Astrocyte (in vitro differentiated cells and primary cell): Measurements from ENCODE around the gene ANKRD29.

ENCODE experiments used
- EZH2 ChIP-seq: IDR thresholded peaks from 2 replicates; pipeline ENCODE4 v1.6.1; 2012; ENCODE audit warnings: mild to moderate bottlenecking, low read length, inconsistent platforms; ENCODE audit not compliant: insufficient read depth
- TF ChIP-seq, protein P1 (sequence below): IDR thresholded peaks from 2 replicates; pipeline ENCODE4 v1.5.1; 2011; ENCODE audit warnings: low read depth, mild to moderate bottlenecking, inconsistent platforms, low read length, moderate library complexity; ENCODE audit not compliant: insufficient read depth

DNA sequence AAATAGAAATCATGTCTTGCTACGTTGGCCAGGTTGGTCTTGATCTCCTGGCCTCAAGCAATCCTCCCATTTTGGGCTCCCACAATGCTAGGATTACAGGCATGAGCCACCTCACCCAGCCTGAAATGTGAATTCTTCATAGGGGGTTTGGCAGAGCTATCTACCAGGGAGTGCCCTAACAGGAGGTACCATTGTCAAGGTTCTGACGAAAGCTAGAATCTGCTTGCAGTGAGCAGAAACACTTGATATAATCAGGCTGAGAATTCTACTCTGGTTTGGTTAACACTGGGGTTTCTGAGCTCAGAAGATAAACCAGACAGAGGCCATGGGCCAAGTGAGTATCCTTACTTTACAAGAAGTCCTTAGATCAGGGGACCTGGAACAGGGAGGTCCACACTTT, 19.3 kb upstream of the ANKRD29 start:
- TF ChIP-seq, protein P1, sequence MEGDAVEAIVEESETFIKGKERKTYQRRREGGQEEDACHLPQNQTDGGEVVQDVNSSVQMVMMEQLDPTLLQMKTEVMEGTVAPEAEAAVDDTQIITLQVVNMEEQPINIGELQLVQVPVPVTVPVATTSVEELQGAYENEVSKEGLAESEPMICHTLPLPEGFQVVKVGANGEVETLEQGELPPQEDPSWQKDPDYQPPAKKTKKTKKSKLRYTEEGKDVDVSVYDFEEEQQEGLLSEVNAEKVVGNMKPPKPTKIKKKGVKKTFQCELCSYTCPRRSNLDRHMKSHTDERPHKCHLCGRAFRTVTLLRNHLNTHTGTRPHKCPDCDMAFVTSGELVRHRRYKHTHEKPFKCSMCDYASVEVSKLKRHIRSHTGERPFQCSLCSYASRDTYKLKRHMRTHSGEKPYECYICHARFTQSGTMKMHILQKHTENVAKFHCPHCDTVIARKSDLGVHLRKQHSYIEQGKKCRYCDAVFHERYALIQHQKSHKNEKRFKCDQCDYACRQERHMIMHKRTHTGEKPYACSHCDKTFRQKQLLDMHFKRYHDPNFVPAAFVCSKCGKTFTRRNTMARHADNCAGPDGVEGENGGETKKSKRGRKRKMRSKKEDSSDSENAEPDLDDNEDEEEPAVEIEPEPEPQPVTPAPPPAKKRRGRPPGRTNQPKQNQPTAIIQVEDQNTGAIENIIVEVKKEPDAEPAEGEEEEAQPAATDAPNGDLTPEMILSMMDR: no peak
- TF ChIP-seq EZH2: no peak
